GM23338 (cell line): ENCODE measurements around the gene HOXA11. TPM values are rescaled to one million over a fixed set of nuclear protein-coding genes. Genes with fewer than 3 reads are reported as not detected.

Experiments
- ATAC-seq: fragments of 200-7000 bp; cut with Tn5 transposase; 3 replicates; pipeline ENCODE4 v1.9.1; 2020
- DNase-seq: peaks from one replicate; pipeline ENCODE4 v3.0.0-alpha.2; 2015; ENCODE audit warnings: low spot score
- H2AFZ ChIP-seq: fragments of 200-600 bp; sonication (generic); 2 replicates; pipeline ENCODE4 v1.8.0; 2016; ENCODE audit warnings: antibody characterized with exemption, mild to moderate bottlenecking, moderate library complexity
- H3F3A ChIP-seq: fragments of 200-600 bp; sonication (generic); replicated peaks from 2 replicates; pipeline ENCODE4 v1.8.0; 2017; ENCODE audit warnings: antibody characterized with exemption, mixed run types, low read depth
- H3K27ac ChIP-seq: fragments of 200-600 bp; sonication (generic); 2 replicates; pipeline ENCODE4 v1.6.1; 2016; ENCODE audit warnings: low read depth
- H3K27me3 ChIP-seq: fragments of 200-600 bp; sonication (generic); 2 replicates; pipeline ENCODE4 v1.8.0; 2016; ENCODE audit warnings: mild to moderate bottlenecking, mixed run types, moderate library complexity; ENCODE audit not compliant: insufficient read depth
- H3K36me3 ChIP-seq: fragments of 200-600 bp; sonication (generic); 2 replicates; pipeline ENCODE4 v1.8.0; 2016; ENCODE audit warnings: mild to moderate bottlenecking; ENCODE audit not compliant: insufficient read depth
- H3K4me1 ChIP-seq: fragments of 200-600 bp; sonication (generic); 2 replicates; pipeline ENCODE4 v1.8.0; 2016; ENCODE audit warnings: mild to moderate bottlenecking, moderate library complexity; ENCODE audit not compliant: insufficient read depth
- H3K4me2 ChIP-seq: fragments of 200-600 bp; sonication (generic); 2 replicates; pipeline ENCODE4 v1.7.1; 2017; ENCODE audit warnings: mixed run types
- H3K4me3 ChIP-seq: fragments of 200-600 bp; sonication (generic); 2 replicates; pipeline ENCODE4 v1.6.1; 2016; ENCODE audit warnings: mixed run types
- H3K79me2 ChIP-seq: fragments of 200-600 bp; sonication (generic); replicated peaks from 2 replicates; pipeline ENCODE4 v1.8.0; 2017; ENCODE audit warnings: mild to moderate bottlenecking; ENCODE audit not compliant: insufficient read depth
- H3K9me2 ChIP-seq: fragments of 200-600 bp; sonication (generic); 2 replicates; pipeline ENCODE4 v1.8.0; 2017; ENCODE audit not compliant: insufficient read depth
- H4K20me1 ChIP-seq: fragments of 200-600 bp; sonication (generic); replicated peaks from 2 replicates; pipeline ENCODE4 v1.8.0; 2017; ENCODE audit warnings: mild to moderate bottlenecking; ENCODE audit not compliant: insufficient read depth
- H3K27ac Mint-ChIP-seq: 2 replicates; pipeline ENCODE4 v1.8.0; 2020; ENCODE audit warnings: inconsistent platforms, mild to moderate bottlenecking, moderate library complexity, mixed read lengths
- H3K27me3 Mint-ChIP-seq: 3 replicates; pipeline ENCODE4 v1.8.0; 2022; ENCODE audit warnings: low read depth, mild to moderate bottlenecking, moderate library complexity, mixed read lengths, inconsistent platforms; ENCODE audit not compliant: insufficient read depth, poor library complexity
- H3K36me3 Mint-ChIP-seq: 3 replicates; pipeline ENCODE4 v1.8.0; 2021; ENCODE audit warnings: low read depth, mild to moderate bottlenecking, inconsistent platforms, moderate library complexity, mixed read lengths
- H3K4me1 Mint-ChIP-seq: 3 replicates; pipeline ENCODE4 v1.8.0; 2020; ENCODE audit warnings: mild to moderate bottlenecking, inconsistent platforms, mixed read lengths
- H3K4me3 Mint-ChIP-seq: 3 replicates; pipeline ENCODE4 v1.8.0; 2021; ENCODE audit warnings: moderate library complexity, mild to moderate bottlenecking, inconsistent platforms, mixed read lengths
- H3K9me3 Mint-ChIP-seq: 3 replicates; pipeline ENCODE4 v1.8.0; 2020; ENCODE audit warnings: moderate library complexity, mild to moderate bottlenecking, inconsistent platforms, mixed read lengths
- CREB1 ChIP-seq: fragments of 250-450 bp; sonication (Bioruptor Pico); IDR thresholded peaks from 2 replicates; pipeline ENCODE4 v1.5.0; 2020; ENCODE audit warnings: low read depth, mild to moderate bottlenecking, moderate library complexity
- EZH2 ChIP-seq: fragments of 200-600 bp; sonication (generic); IDR thresholded peaks from one replicate; pipeline ENCODE4 v1.8.0; 2017; ENCODE audit warnings: antibody characterized with exemption, mild to moderate bottlenecking, low read depth; ENCODE audit not compliant: unreplicated experiment
- EZH2phosphoT487 ChIP-seq: fragments of 200-600 bp; sonication (generic); IDR thresholded peaks from one replicate; pipeline ENCODE4 v1.8.1; 2018; ENCODE audit warnings: antibody characterized with exemption; ENCODE audit not compliant: unreplicated experiment
- POLR2AphosphoS5 ChIP-seq: IDR thresholded peaks from 2 replicates; pipeline ENCODE4 v1.6.1; 2016; ENCODE audit warnings: antibody characterized with exemption, low read depth
- polyA plus RNA-seq: library from polyadenylated mRNA; unstranded; fragments of >200 nt; fragmentation: Nextera tagmentation; extraction: Ambion mirVana; gene quantifications from 2 replicates; pipeline ENCODE4 v1.2.1, GENCODE V29; 2016
- total RNA-seq: library from RNA; depleted of rRNA; stranded (reverse); fragments of >200 nt; shearing (Covaris generic); gene quantifications from 2 replicates; pipeline ENCODE4 v1.2.3, GENCODE V29; 2014
- TF ChIP-seq, protein P1 (sequence below), 2 experiments: fragments of 200-600 bp in 1 of 2; sonication (generic) in 1 of 2; conservative IDR thresholded peaks; 2 replicates each; pipeline versions ENCODE4 v1.5.1 to v1.6.1; 2016 to 2017; ENCODE audit warnings: antibody characterized with exemption in 2 of 2, low read depth in 2 of 2, mild to moderate bottlenecking in 2 of 2, moderate library complexity in 1 of 2

HOXA11 gene
- total and polyA plus RNA-seq, 2 experiments from 2014 or later, result not detected

DNA sequence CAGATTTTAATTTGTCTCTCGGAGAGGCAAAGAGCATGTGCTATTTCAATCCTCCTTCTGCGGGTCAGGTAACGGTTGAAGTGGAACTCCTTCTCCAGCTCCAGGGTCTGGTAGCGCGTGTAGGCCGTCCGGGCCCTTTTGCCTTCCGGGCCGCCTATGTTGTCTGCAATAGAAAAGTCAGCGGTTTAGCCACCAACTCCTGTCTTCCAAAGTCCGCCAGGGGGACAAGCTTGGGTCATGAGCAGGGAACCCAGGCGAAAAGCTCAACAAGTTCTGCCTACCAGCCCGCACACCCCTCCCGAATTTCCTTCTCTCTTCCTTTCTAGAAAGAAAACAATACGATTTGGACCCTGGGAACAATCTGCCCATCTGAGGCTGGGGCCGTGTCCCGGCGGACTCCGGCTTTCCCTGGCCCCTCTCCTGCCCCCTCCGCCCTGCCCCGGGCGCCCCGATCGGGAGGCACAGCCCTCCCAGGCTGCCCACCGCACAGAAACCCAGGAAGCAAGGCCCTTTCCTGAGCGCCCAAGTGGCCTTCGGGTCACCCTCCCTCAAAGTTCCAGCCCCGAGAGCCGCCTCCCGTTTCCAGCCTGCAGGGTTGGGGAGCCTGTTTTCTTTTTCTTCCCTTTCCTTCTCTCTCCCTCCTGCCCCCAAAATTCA, 43.0 kb downstream of the HOXA11 start:
- Mint-ChIP-seq H3K9me3 (peaks cover 19% of the 10 kb centered on the region; the same call in 2 of the 3 replicates), H3K27ac (no peak overlapping the region), H3K4me1 (peaks cover 21% of the 10 kb centered on the region), H3K4me3 (peak overlapping the region; percentile 63), H3K27me3 (peaks cover 100% of the 10 kb centered on the region), H3K36me3 (no peaks in the 10 kb centered on the region; the same call in 2 of the 3 replicates)
- H3K79me2 ChIP-seq, result no peaks in the 10 kb centered on the region
- ATAC-seq (peak; percentile 9), DNase-seq (peak; percentile 75)
- H2AFZ ChIP-seq, result no peak overlapping the region
- peak; percentile 85 for TF ChIP-seq EZH2
- no peak for TF ChIP-seq POLR2AphosphoS5
- TF ChIP-seq, protein P1, sequence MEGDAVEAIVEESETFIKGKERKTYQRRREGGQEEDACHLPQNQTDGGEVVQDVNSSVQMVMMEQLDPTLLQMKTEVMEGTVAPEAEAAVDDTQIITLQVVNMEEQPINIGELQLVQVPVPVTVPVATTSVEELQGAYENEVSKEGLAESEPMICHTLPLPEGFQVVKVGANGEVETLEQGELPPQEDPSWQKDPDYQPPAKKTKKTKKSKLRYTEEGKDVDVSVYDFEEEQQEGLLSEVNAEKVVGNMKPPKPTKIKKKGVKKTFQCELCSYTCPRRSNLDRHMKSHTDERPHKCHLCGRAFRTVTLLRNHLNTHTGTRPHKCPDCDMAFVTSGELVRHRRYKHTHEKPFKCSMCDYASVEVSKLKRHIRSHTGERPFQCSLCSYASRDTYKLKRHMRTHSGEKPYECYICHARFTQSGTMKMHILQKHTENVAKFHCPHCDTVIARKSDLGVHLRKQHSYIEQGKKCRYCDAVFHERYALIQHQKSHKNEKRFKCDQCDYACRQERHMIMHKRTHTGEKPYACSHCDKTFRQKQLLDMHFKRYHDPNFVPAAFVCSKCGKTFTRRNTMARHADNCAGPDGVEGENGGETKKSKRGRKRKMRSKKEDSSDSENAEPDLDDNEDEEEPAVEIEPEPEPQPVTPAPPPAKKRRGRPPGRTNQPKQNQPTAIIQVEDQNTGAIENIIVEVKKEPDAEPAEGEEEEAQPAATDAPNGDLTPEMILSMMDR (conservative IDR thresholded peaks at IDR 0.05; ENCODE audit: low read depth in 2 of 2), result 0 out of 4 replicates have a peak, but pooled peaks have one; percentile 5 to 13
- H3K27me3 ChIP-seq, result peaks cover 100% of the 10 kb centered on the region
- H3K9me2 ChIP-seq, result no peaks in the 10 kb centered on the region
- peaks cover 47% of the 10 kb centered on the region for H4K20me1 ChIP-seq
- peak overlapping the region; percentile 60 for H3K4me3 ChIP-seq
- peaks cover 44% of the 10 kb centered on the region for H3F3A ChIP-seq
- no peak overlapping the region for H3K27ac ChIP-seq
- H3K4me1 ChIP-seq, result peaks cover 31% of the 10 kb centered on the region
- peak overlapping the region; percentile 93 for H3K4me2 ChIP-seq
- H3K36me3 ChIP-seq, result no peaks in the 10 kb centered on the region

DNA sequence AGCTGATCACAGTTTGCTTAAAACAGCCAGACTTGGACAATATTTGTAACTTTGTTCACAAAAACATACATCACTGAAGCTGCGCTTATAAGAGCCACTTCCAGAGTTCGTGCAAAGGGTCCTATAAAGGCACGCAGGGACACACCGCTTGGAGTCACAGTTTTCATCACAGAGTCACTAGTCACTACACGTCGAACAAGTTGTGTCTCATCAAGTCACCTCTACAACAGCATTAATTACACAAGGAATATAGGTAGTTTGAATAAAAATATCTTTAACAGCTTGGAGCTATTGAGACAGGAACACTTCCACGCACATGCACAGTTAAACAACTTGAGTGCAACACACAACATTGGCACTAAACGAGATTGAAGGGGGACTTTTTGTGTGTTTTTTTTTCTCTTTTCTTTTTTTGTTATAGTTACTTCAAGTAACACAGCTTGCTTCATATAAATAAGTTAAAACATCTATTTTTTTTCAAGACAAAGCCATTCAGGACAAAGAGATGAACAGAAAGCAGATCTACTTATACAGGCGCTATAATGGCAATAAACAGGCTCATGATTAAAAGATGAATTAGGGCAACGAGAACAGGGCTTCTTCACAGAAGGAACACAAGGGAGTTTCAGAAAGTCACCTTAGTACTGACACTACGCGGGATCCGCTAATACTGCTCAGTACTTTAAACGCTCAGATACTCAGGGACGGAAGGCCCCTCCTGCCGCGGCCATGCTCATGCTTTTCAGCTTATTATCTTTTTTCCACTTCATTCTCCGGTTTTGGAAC, 43.7 kb downstream of the HOXA11 start:
- Histone ChIP-seq H3K4me2 (no peak overlapping the region), H4K20me1 (peaks cover 40% of the 10 kb centered on the region), H2AFZ (no peak overlapping the region), H3F3A (peaks cover 37% of the 10 kb centered on the region), H3K9me2 (no peaks in the 10 kb centered on the region), H3K27me3 (peaks cover 100% of the 10 kb centered on the region), H3K36me3 (no peaks in the 10 kb centered on the region), H3K79me2 (no peaks in the 10 kb centered on the region), H3K27ac (no peak overlapping the region), H3K4me3 (no peak overlapping the region), H3K4me1 (peaks cover 31% of the 10 kb centered on the region)
- H3K27ac Mint-ChIP-seq, result no peak overlapping the region
- peaks cover 11% of the 10 kb centered on the region; the same call in 2 of the 3 replicates for H3K9me3 Mint-ChIP-seq
- no peak for ATAC-seq
- peaks cover 21% of the 10 kb centered on the region for H3K4me1 Mint-ChIP-seq
- H3K4me3 Mint-ChIP-seq, result peak overlapping the region; percentile 36; the same call in 1 of the 3 replicates
- no peaks in the 10 kb centered on the region; the same call in 2 of the 3 replicates for H3K36me3 Mint-ChIP-seq
- H3K27me3 Mint-ChIP-seq, result peaks cover 100% of the 10 kb centered on the region
- peak; percentile 77 for TF ChIP-seq EZH2phosphoT487
- no peak for TF ChIP-seq CREB1 (CRISPR knock-in tag)
- TF ChIP-seq EZH2, result peak; percentile 96
- no peak for DNase-seq
